ENCODE results near the gene MFSD6.

- TF ChIP-seq CTCF (conservative IDR thresholded peaks at IDR 0.05) = no peak
- no peak for TF ChIP-seq ZFX (IDR thresholded peaks at IDR 0.05)
Measured at GRCh38 chr2:190486037-190486623, 78.0 kb downstream of the MFSD6 start.
